Measurements from ENCODE around the gene C3orf80.

- no peak for TF ChIP-seq MXI1 (IDR thresholded peaks at IDR 0.05; ENCODE audit: low read depth, low read length)
- TF ChIP-seq POLR2AphosphoS5 (IDR thresholded peaks at IDR 0.05; ENCODE audit: low read length) = no peak
Observed at GRCh38 chr3:160210799-160211221, 14.4 kb upstream of the C3orf80 start.

All from GM12878 (cell line).